Parathyroid adenoma (tissue), 2 donors: ENCODE measurements around the gene C1S.

Source experiments
- H2AFZ ChIP-seq: fragments of 300-600 bp; sonication (generic); one replicate; pipeline ENCODE4 v1.7.0; 2017; ENCODE audit warnings: antibody characterized with exemption, mild to moderate bottlenecking
- H3K27ac ChIP-seq: fragments of 300-600 bp; sonication (generic); one replicate; pipeline ENCODE4 v1.7.0; 2017
- H3K27me3 ChIP-seq: fragments of 300-600 bp; sonication (generic); one replicate; pipeline ENCODE4 v1.7.0; 2017; ENCODE audit warnings: low read length; ENCODE audit not compliant: control insufficient read depth, insufficient read depth
- H3K36me3 ChIP-seq: fragments of 300-600 bp; sonication (generic); one replicate; pipeline ENCODE4 v1.7.0; 2017; ENCODE audit warnings: low read length; ENCODE audit not compliant: control insufficient read depth, insufficient read depth
- H3K4me1 ChIP-seq: fragments of 300-600 bp; sonication (generic); one replicate; pipeline ENCODE4 v1.7.0; 2017; ENCODE audit warnings: control low read depth
- H3K4me2 ChIP-seq: fragments of 300-600 bp; sonication (generic); one replicate; pipeline ENCODE4 v1.7.0; 2017; ENCODE audit warnings: low read length
- H3K4me3 ChIP-seq: fragments of 300-600 bp; sonication (generic); one replicate; pipeline ENCODE4 v1.7.0; 2017; ENCODE audit warnings: low read depth, low read length
- H3K79me2 ChIP-seq: fragments of 300-600 bp; sonication (generic); one replicate; pipeline ENCODE4 v1.7.0; 2017; ENCODE audit warnings: control low read depth
- H3K9ac ChIP-seq: fragments of 300-600 bp; sonication (generic); one replicate; pipeline ENCODE4 v1.7.0; 2017; ENCODE audit warnings: mild to moderate bottlenecking
- H3K9me3 ChIP-seq: fragments of 300-600 bp; sonication (generic); one replicate; pipeline ENCODE4 v1.7.0; 2017; ENCODE audit warnings: low read length; ENCODE audit not compliant: control insufficient read depth
- TF ChIP-seq, protein P1 (sequence below): fragments of 300-600 bp; sonication (generic); IDR thresholded peaks from one replicate; pipeline ENCODE4 v1.7.0; 2017; ENCODE audit warnings: antibody characterized with exemption, mild to moderate bottlenecking
- donor health status: primary hyperparathyroidism.

Gene C1S

DNA sequence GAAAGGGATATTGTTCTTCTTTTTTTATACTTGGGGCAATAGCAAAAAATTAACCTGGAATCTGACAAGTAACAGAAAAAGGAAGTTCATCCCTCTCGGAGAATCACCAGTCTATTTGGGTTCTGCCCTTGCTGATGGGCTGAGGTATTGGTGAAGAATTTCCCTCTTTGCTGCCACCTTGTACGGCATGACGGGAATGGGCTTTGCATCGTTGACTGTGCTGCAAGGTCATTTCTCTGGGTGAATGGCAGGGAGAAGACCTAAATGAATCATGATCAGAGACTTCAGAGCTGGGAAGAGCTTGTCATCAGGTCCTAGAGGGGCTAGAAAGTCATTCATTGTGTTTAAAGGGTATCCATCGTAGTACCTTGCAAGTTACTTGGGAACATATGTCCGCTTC, 12.0 kb downstream of the C1S start:
- TF ChIP-seq, protein P1, sequence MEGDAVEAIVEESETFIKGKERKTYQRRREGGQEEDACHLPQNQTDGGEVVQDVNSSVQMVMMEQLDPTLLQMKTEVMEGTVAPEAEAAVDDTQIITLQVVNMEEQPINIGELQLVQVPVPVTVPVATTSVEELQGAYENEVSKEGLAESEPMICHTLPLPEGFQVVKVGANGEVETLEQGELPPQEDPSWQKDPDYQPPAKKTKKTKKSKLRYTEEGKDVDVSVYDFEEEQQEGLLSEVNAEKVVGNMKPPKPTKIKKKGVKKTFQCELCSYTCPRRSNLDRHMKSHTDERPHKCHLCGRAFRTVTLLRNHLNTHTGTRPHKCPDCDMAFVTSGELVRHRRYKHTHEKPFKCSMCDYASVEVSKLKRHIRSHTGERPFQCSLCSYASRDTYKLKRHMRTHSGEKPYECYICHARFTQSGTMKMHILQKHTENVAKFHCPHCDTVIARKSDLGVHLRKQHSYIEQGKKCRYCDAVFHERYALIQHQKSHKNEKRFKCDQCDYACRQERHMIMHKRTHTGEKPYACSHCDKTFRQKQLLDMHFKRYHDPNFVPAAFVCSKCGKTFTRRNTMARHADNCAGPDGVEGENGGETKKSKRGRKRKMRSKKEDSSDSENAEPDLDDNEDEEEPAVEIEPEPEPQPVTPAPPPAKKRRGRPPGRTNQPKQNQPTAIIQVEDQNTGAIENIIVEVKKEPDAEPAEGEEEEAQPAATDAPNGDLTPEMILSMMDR, result no peak
- no peak overlapping the region for H3K27ac ChIP-seq
- H3K36me3 ChIP-seq, result no peaks in the 10 kb centered on the region
- H3K4me3 ChIP-seq, result no peak overlapping the region
- no peaks in the 10 kb centered on the region for H3K79me2 ChIP-seq
- H3K4me1 ChIP-seq, result no peaks in the 10 kb centered on the region
- no peaks in the 10 kb centered on the region for H3K27me3 ChIP-seq
- no peaks in the 10 kb centered on the region for H3K9me3 ChIP-seq
- H3K9ac ChIP-seq, result no peak overlapping the region
- no peak overlapping the region for H2AFZ ChIP-seq
- H3K4me2 ChIP-seq, result no peak overlapping the region

DNA sequence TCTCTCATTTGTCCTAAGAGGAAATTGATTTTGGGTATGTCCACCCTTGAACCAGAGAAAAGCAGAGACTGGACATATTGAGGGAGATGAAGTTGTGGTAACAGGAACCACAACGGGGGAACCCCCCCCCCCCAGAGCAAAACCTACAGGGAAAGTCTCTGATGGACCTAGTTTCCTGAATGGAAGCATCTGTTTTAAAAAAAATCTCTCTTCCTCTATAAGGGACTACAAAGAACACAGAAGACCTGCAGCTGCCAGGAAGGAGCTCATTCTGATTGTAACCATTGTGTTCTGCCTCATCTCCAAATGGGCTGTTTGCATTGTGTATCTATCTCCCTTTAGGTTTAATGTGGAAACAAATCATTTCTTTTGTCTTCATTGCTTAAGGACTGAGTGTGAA, 13.4 kb downstream of the C1S start:
- H3K27ac ChIP-seq, result no peak overlapping the region
- no peak overlapping the region for H2AFZ ChIP-seq
- no peaks in the 10 kb centered on the region for H3K4me1 ChIP-seq
- TF ChIP-seq, protein P1, result no peak
- H3K4me3 ChIP-seq, result no peak overlapping the region
- H3K36me3 ChIP-seq, result no peaks in the 10 kb centered on the region
- no peaks in the 10 kb centered on the region for H3K79me2 ChIP-seq
- no peaks in the 10 kb centered on the region for H3K9me3 ChIP-seq
- H3K27me3 ChIP-seq, result no peaks in the 10 kb centered on the region
- H3K9ac ChIP-seq, result no peak overlapping the region
- H3K4me2 ChIP-seq, result no peak overlapping the region

DNA sequence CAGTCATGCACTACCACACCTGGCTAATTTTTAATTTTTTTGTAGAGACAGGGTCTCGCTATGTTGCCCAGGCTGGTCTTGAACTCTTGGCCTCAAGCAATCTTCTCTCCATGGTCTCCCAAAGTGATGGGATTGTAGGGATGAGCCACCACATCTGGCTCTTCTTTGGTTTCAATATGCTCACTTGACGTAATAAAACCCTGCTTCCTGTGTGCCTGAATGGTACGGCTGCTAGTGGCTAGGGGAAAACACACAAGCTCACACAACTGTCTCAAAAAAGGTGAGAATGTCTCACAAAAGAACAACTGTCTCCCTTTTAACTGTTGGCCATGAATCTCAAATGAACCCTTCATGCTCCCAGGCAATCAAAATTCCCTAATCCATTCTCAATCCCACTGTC, 15.0 kb downstream of the C1S start:
- H3K79me2 ChIP-seq, result no peaks in the 10 kb centered on the region
- no peaks in the 10 kb centered on the region for H3K27me3 ChIP-seq
- H3K36me3 ChIP-seq, result no peaks in the 10 kb centered on the region
- no peak overlapping the region for H3K9ac ChIP-seq
- no peak overlapping the region for H3K27ac ChIP-seq
- no peak overlapping the region for H3K4me3 ChIP-seq
- TF ChIP-seq, protein P1, result no peak
- H3K4me1 ChIP-seq, result no peaks in the 10 kb centered on the region
- H2AFZ ChIP-seq, result no peak overlapping the region
- H3K9me3 ChIP-seq, result no peaks in the 10 kb centered on the region
- H3K4me2 ChIP-seq, result no peak overlapping the region

DNA sequence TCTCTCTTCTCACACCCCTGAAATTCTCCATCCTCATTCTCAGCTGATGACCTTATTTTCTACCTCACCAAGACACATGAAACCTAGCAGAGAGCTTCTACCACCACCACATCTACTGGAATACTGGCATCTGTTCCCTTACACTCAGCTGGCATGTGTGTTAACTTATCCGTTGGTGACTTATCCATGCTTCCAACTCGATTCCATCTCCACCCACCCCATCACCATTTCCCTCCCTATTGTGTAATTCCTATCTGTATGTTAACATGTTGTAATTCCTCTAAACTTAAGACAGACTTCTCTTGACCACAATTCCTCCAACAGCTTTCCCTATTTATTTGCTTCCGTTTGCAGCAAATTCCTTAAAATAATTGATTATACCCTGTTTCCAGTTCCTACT, 15.4 kb downstream of the C1S start:
- no peaks in the 10 kb centered on the region for H3K9me3 ChIP-seq
- no peaks in the 10 kb centered on the region for H3K79me2 ChIP-seq
- H3K4me3 ChIP-seq, result no peak overlapping the region

DNA sequence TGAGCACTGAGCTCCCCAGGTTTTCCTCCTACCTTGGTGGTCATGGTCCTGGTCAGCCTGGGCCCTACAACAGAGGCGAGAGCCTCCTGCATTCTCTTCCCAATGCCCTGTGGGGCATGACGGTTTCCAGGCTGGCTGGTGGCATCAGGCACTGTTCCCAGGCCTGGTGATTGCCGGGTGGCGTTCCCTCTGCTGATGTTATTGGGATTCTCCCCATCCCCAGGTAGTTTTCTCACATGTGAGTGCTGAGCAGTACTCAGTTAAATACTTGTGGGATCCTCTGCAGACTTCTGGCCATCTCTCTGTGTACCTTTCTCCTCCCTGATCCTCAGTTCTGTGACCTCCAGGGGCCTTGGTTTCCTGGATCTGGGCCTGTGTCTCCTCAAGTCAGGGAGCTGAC, 16.0 kb downstream of the C1S start:
- Histone ChIP-seq H3K4me3 (no peak overlapping the region), H3K79me2 (no peaks in the 10 kb centered on the region), H3K36me3 (no peaks in the 10 kb centered on the region), H2AFZ (no peak overlapping the region), H3K9ac (no peak overlapping the region), H3K4me1 (no peaks in the 10 kb centered on the region), H3K9me3 (no peaks in the 10 kb centered on the region), H3K27ac (no peak overlapping the region), H3K4me2 (no peak overlapping the region), H3K27me3 (no peaks in the 10 kb centered on the region)
- TF ChIP-seq, protein P1, result no peak

More for the DNA sequence above, 15.4 kb downstream of the C1S start:
- H3K9ac ChIP-seq, result no peak overlapping the region
- no peak overlapping the region for H2AFZ ChIP-seq
- no peaks in the 10 kb centered on the region for H3K4me1 ChIP-seq
- H3K27ac ChIP-seq, result no peak overlapping the region
- TF ChIP-seq, protein P1, result no peak
- H3K27me3 ChIP-seq, result no peaks in the 10 kb centered on the region
- no peaks in the 10 kb centered on the region for H3K36me3 ChIP-seq
- no peak overlapping the region for H3K4me2 ChIP-seq
